GM12891 (cell line): ENCODE data around the gene MVB12B.

Source experiments
- POLR2A ChIP-seq: IDR thresholded peaks from 2 replicates; pipeline ENCODE4 v1.6.1; 2011; ENCODE audit warnings: low read depth, low read length, control low read depth
- POU2F2 ChIP-seq: IDR thresholded peaks from 2 replicates; pipeline ENCODE4 v1.6.1; 2011; ENCODE audit warnings: low read depth, mild to moderate bottlenecking, control low read depth, low read length, moderate library complexity
- TAF1 ChIP-seq: IDR thresholded peaks from 2 replicates; pipeline ENCODE4 v1.6.1; 2011; ENCODE audit warnings: low read depth, low read length, control low read depth

DNA sequence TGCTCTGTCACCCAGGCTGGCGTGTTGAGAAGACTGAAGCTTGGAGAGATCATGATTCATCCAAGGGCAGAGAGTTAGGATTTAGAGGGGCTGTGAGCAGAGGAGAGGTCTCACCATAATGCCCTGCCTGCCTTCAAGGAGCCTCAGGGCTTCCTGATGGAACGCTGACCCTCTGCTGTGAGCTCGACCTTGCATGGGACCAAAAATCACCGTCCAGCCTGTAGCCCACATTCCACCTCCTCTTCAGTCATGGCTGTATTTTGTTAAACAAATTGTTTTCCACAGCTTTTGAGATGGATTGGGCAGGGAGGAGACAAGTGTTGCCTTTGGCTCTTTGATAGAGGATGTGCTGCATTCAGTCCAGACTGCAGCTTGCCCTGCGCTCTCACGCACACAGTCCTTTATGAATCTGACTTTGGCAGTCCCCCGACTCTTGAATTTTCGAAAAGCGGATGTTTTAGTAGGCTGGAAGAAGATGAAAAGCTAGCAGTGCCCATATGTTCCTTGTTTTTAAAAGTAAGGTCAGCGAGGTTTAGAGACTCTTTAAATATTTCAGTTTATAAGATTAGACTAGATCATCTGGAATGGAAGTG lies 79.5 kb downstream of the MVB12B start:
- TF ChIP-seq TAF1 (no peak), POLR2A (no peak), POU2F2 (no peak)
